ENCODE measurements around the gene LRRC14B. TPM values are rescaled to one million over a fixed set of nuclear protein-coding genes. Genes with fewer than 3 reads are reported as not detected.
A peak's percentile ranks its signal among the peaks of the same experiment; 100 is the strongest.

The LRRC14B gene
- total RNA-seq, 1 experiment from 2014 or later: not detected

- H3K27ac ChIP-seq (ENCODE audit: low read length): peak overlapping the region; percentile 94
- peak; percentile 81 for ATAC-seq
- H3K9me2 ChIP-seq (replicated peaks; ENCODE audit: low read length): no peaks in the 10 kb centered on the region
- ChIA-PET POLR2A (ENCODE audit: unreplicated experiment) (interaction anchor here (0.7 kb wide), 1 partner anchor 58 kb away, joined by 5 read pairs; no protein-coding TSS in a partner anchor), CTCF (interaction anchor here (0.6 kb wide), 1 partner anchor 9 kb away, joined by 4 read pairs; no protein-coding TSS in a partner anchor)
- no peaks in the 10 kb centered on the region for H3K79me2 ChIP-seq (ENCODE audit: low read length)
- TF ChIP-seq CTCF (conservative IDR thresholded peaks at IDR 0.05; ENCODE audit: low read depth, low read length) (no peak), EZH2 (IDR thresholded peaks at IDR 0.05; ENCODE audit: low read length, unreplicated experiment) (no peak), EZH2phosphoT487 (IDR thresholded peaks at IDR 0.05; ENCODE audit: borderline replicate concordance, low read length) (no peak)
- H3K36me3 ChIP-seq (ENCODE audit: low read depth, low read length): no peaks in the 10 kb centered on the region; the same call in 1 of the 2 replicates
- H3K27me3 ChIP-seq (ENCODE audit: low read length): no peaks in the 10 kb centered on the region
- no peak overlapping the region for H2AFZ ChIP-seq (ENCODE audit: low read length)
- peak overlapping the region; percentile 79 for H3K4me2 ChIP-seq (ENCODE audit: low read length)
- peaks cover 42% of the 10 kb centered on the region for H3K4me1 ChIP-seq (ENCODE audit: insufficient read depth, low read length)
- peak overlapping the region; percentile 71 for H3K9ac ChIP-seq (ENCODE audit: low read length)
- intact Hi-C loops (cut with micrococcal nuclease): no loop called here
- peaks cover 20% of the 10 kb centered on the region for H3K9me3 ChIP-seq (ENCODE audit: low read length)
- H3F3A ChIP-seq (ENCODE audit: low read length, unreplicated experiment): peaks cover 11% of the 10 kb centered on the region
- no TSS peak for BruUV-seq (replicated peaks)
- no peaks in the 10 kb centered on the region for H4K20me1 ChIP-seq (ENCODE audit: low read length)
- H3K4me3 ChIP-seq (ENCODE audit: low read length): peak overlapping the region; percentile 36
- peak; percentile 95 for DNase-seq
Measured at GRCh38 chr5:149745-150485, 41.4 kb upstream of the LRRC14B start.

GRCh38 chr5:150746-151145 lies 40.5 kb upstream of the LRRC14B start:
- ATAC-seq: no peak

More at GRCh38 chr5:150746-151145, 40.5 kb upstream of the LRRC14B start:
- no TSS peak for BruUV-seq (replicated peaks)
- Histone ChIP-seq H3F3A (ENCODE audit: low read length, unreplicated experiment) (peaks cover 11% of the 10 kb centered on the region), H3K9me3 (ENCODE audit: low read length) (peaks cover 20% of the 10 kb centered on the region), H3K36me3 (ENCODE audit: low read depth, low read length) (no peaks in the 10 kb centered on the region; the same call in 1 of the 2 replicates), H3K4me2 (ENCODE audit: low read length) (peak overlapping the region; percentile 79), H3K27me3 (ENCODE audit: low read length) (no peaks in the 10 kb centered on the region), H2AFZ (ENCODE audit: low read length) (no peak overlapping the region), H3K27ac (ENCODE audit: low read length) (peak overlapping the region; percentile 94), H3K79me2 (ENCODE audit: low read length) (no peaks in the 10 kb centered on the region), H3K4me1 (ENCODE audit: insufficient read depth, low read length) (peaks cover 42% of the 10 kb centered on the region), H4K20me1 (ENCODE audit: low read length) (no peaks in the 10 kb centered on the region), H3K4me3 (ENCODE audit: low read length) (peak overlapping the region; percentile 36; the same call in 1 of the 2 replicates), H3K9ac (ENCODE audit: low read length) (peak overlapping the region; percentile 71), H3K9me2 (replicated peaks; ENCODE audit: low read length) (no peaks in the 10 kb centered on the region)
- intact Hi-C loops (cut with micrococcal nuclease): no loop called here
- ChIA-PET CTCF (no interaction called here), POLR2A (ENCODE audit: unreplicated experiment) (no interaction called here)
- no peak for DNase-seq
- TF ChIP-seq CTCF (conservative IDR thresholded peaks at IDR 0.05; ENCODE audit: low read depth, low read length) (no peak), EZH2 (IDR thresholded peaks at IDR 0.05; ENCODE audit: low read length, unreplicated experiment) (no peak), EZH2phosphoT487 (IDR thresholded peaks at IDR 0.05; ENCODE audit: borderline replicate concordance, low read length) (no peak)

Data from PC-3 (cell line).